Measurements from ENCODE around the gene HRK. TPM values are rescaled to one million over a fixed set of nuclear protein-coding genes. Genes with fewer than 3 reads are reported as not detected.

Gene HRK
- total and polyA plus RNA-seq, 9 of the 15 experiments (the other 6 are each of a cell fraction or from before 2014, with no cell fraction given) = 0.01 to 0.05 (median 0.04) TPM; not detected in 6

GRCh38 chr12:116818948-116819832, 62.1 kb downstream of the HRK start:
- Histone ChIP-seq H2AFZ (ENCODE audit: low read depth, low read length) (peak overlapping the region; percentile 97), H3K79me2 (ENCODE audit: control insufficient read depth, insufficient read depth, low read length) (peaks cover 11% of the 10 kb centered on the region), H3K9me3 (replicated peaks; ENCODE audit: control insufficient read depth, insufficient read depth, low read depth, low read length) (no peaks in the 10 kb centered on the region), H3K27ac (ENCODE audit: extremely low read depth, low read depth, low read length) (peak overlapping the region; percentile 96), H3K4me1 (replicated peaks in 1 of 2; ENCODE audit: control insufficient read depth in 2 of 2, insufficient read depth in 2 of 2, low read length in 2 of 2) (peaks cover 6 to 10% of the 10 kb centered on the region in 2 experiments; a peak in 4 of 5 replicates), H4K20me1 (replicated peaks; ENCODE audit: control insufficient read depth, insufficient read depth, low read length) (no peaks in the 10 kb centered on the region), H3K4me2 (ENCODE audit: insufficient read depth, low read length) (peak overlapping the region; percentile 96), H3K9ac (ENCODE audit: insufficient read depth in 1 of 2, low read depth in 2 of 2, low read length in 2 of 2) (peak overlapping the region; percentile 90 to 95), H3K36me3 (ENCODE audit: control insufficient read depth, insufficient read depth, low read length) (no peaks in the 10 kb centered on the region), H3K27me3 (ENCODE audit: control insufficient read depth in 2 of 2, insufficient read depth in 2 of 2, low read length in 2 of 2) (no peaks in the 10 kb centered on the region), H3K9me1 (ENCODE audit: control insufficient read depth, insufficient read depth, low read length) (no peaks in the 10 kb centered on the region), H3K4me3 (peak overlapping the region; percentile 77)
- FAIRE-seq = peak; percentile 40
- peak; percentile 93 to 99 (median 98) for DNase-seq (ENCODE audit: extremely low read depth in 1 of 4, low spot score in 3 of 4)
- ChIA-PET POLR2A (interaction anchor here (1.1 kb wide), 1 partner anchor 11 kb away, joined by 3 read pairs; no protein-coding TSS in a partner anchor), CTCF (ENCODE audit: low intra/inter-chr PET ratio) (no interaction called here)
- under 1% methylated on average over 59 of the region's 70 CpGs for WGBS (ENCODE audit: insufficient coverage, low coverage, missing lambda C conversion rate)
- intact Hi-C loops (cut with micrococcal nuclease) = loop anchor here (2.0 kb wide), 1 partner anchor 100 kb away; no protein-coding TSS in a partner anchor
- in situ Hi-C loops (cut with MboI) = no loop called here
- TSS peak; percentile 87 for BruUV-seq (replicated peaks)
- peak; percentile 95 for ATAC-seq
- TF ChIP-seq CUX1 (CRISPR knock-in tag; IDR thresholded peaks at IDR 0.05) (no peak), SIN3B (IDR thresholded peaks at IDR 0.05; ENCODE audit: low read depth) (peak; percentile 92), HMBOX1 (IDR thresholded peaks at IDR 0.05) (no peak), ZNF431 (CRISPR knock-in tag; IDR thresholded peaks at IDR 0.05) (peak; percentile 39; the same call in 1 of the 2 replicates), EP300 (IDR thresholded peaks at IDR 0.05; ENCODE audit: low read length) (peak; percentile 30; the same call in 1 of the 2 replicates), PTRF (tag; IDR thresholded peaks at IDR 0.05) (no peak), NFE2 (IDR thresholded peaks at IDR 0.05; ENCODE audit: low read depth) (no peak), ZKSCAN1 (IDR thresholded peaks at IDR 0.05; ENCODE audit: low read depth, low read length) (no peak), MYBL2 (IDR thresholded peaks at IDR 0.05; ENCODE audit: low read depth) (no peak), MYBL2 (CRISPR knock-in tag; IDR thresholded peaks at IDR 0.05; ENCODE audit: borderline replicate concordance) (no peak), FOXO4 (CRISPR knock-in tag; IDR thresholded peaks at IDR 0.05) (no peak), GABPA (tag; conservative IDR thresholded peaks at IDR 0.05; ENCODE audit: low read depth) (peak; percentile 58), CBX3 (IDR thresholded peaks at IDR 0.05; ENCODE audit: borderline replicate concordance in 1 of 2, low read length in 2 of 2) (no peak), TCF7L2 (IDR thresholded peaks at IDR 0.05; ENCODE audit: low read depth, low read length) (no peak)
